OCI-LY3 (cell line): Measurements from ENCODE around the gene APCDD1L.

Experiments
- H2AFZ ChIP-seq: fragments of 200-600, 300-600 bp; shearing (Covaris generic); 2 replicates; pipeline ENCODE4 v1.6.0; 2014; ENCODE audit warnings: antibody characterized with exemption, low read depth, low read length
- H3K27ac ChIP-seq: fragments of 200-600, 300-600 bp; sonication (generic); 2 replicates; pipeline ENCODE4 v1.5.1; 2014; ENCODE audit warnings: mild to moderate bottlenecking, low read length, moderate library complexity, mixed read lengths
- H3K27me3 ChIP-seq: fragments of 200-600, 300-600 bp; sonication (generic); 2 replicates; pipeline ENCODE4 v1.6.1; 2014; ENCODE audit warnings: low read depth, low read length, mixed read lengths
- H3K36me3 ChIP-seq: fragments of 200-600, 300-600 bp; sonication (generic); replicated peaks from 2 replicates; pipeline ENCODE3; 2014; ENCODE audit warnings: low read depth, low read length, mixed read lengths
- H3K4me1 ChIP-seq: fragments of 300-600, 200-600 bp; sonication (generic); 2 replicates; pipeline ENCODE4 v1.6.1; 2014; ENCODE audit warnings: low read length, mixed read lengths
- H3K4me2 ChIP-seq: fragments of 200-600, 300-600 bp; sonication (generic); 2 replicates; pipeline ENCODE4 v1.6.1; 2014; ENCODE audit warnings: low read length, mixed read lengths
- H3K4me3 ChIP-seq: fragments of 300-600, 200-600 bp; sonication (generic); 2 replicates; pipeline ENCODE4 v1.5.1; 2014; ENCODE audit warnings: antibody characterized with exemption, mild to moderate bottlenecking, low read length, moderate library complexity
- H3K79me2 ChIP-seq: fragments of 300-600, 200-600 bp; shearing (Covaris generic); 2 replicates; pipeline ENCODE4 v1.6.1; 2014; ENCODE audit warnings: mild to moderate bottlenecking, low read length, mixed read lengths
- H3K9ac ChIP-seq: fragments of 300-600, 200-600 bp; shearing (Covaris generic); 2 replicates; pipeline ENCODE4 v1.6.0; 2014; ENCODE audit warnings: mild to moderate bottlenecking, low read length, moderate library complexity
- H3K9me3 ChIP-seq: fragments of 200-600, 300-600 bp; shearing (Covaris generic); 2 replicates; pipeline ENCODE4 v1.6.1; 2014; ENCODE audit warnings: low read length, mixed read lengths; ENCODE audit not compliant: insufficient read depth
- H4K20me1 ChIP-seq: fragments of 200-600, 300-600 bp; sonication (generic); 2 replicates; pipeline ENCODE4 v1.6.1; 2016; ENCODE audit warnings: low read length, mixed read lengths; ENCODE audit not compliant: insufficient read depth
- CTCF ChIP-seq: fragments of 200-600, 300-600 bp; sonication (generic); IDR thresholded peaks from 2 replicates; pipeline ENCODE4 v1.5.1; 2014; ENCODE audit warnings: antibody characterized with exemption, low read length, low read depth
- EZH2phosphoT487 ChIP-seq: fragments of 200-600 bp; shearing (Covaris generic); IDR thresholded peaks from 2 replicates; pipeline ENCODE4 v1.6.1; 2018; ENCODE audit warnings: antibody characterized with exemption, mixed run types, low read depth

APCDD1L gene

GRCh38 chr20:58446264-58446959, 68.8 kb downstream of the APCDD1L start:
- H3K9ac ChIP-seq = no peak overlapping the region
- no peak overlapping the region for H2AFZ ChIP-seq
- peaks cover 47% of the 10 kb centered on the region for H4K20me1 ChIP-seq
- H3K27me3 ChIP-seq = no peaks in the 10 kb centered on the region
- H3K9me3 ChIP-seq = no peaks in the 10 kb centered on the region
- peaks cover 36% of the 10 kb centered on the region for H3K4me1 ChIP-seq
- H3K27ac ChIP-seq = no peak overlapping the region
- no peak overlapping the region for H3K4me3 ChIP-seq
- H3K79me2 ChIP-seq = peaks cover 9% of the 10 kb centered on the region
- peaks cover 52% of the 10 kb centered on the region for H3K36me3 ChIP-seq
- H3K4me2 ChIP-seq = no peak overlapping the region
- TF ChIP-seq EZH2phosphoT487 = no peak
- no peak for TF ChIP-seq CTCF

GRCh38 chr20:58444746-58445255, 70.4 kb downstream of the APCDD1L start:
- TF ChIP-seq EZH2phosphoT487 (no peak), CTCF (no peak)
- Histone ChIP-seq H3K4me2 (no peak overlapping the region), H3K79me2 (peaks cover 17% of the 10 kb centered on the region), H2AFZ (no peak overlapping the region), H3K9me3 (no peaks in the 10 kb centered on the region), H3K27me3 (no peaks in the 10 kb centered on the region), H3K36me3 (peaks cover 59% of the 10 kb centered on the region), H3K4me1 (peaks cover 20% of the 10 kb centered on the region), H3K9ac (no peak overlapping the region), H3K27ac (no peak overlapping the region), H4K20me1 (peaks cover 50% of the 10 kb centered on the region), H3K4me3 (no peak overlapping the region)

- H3K27me3 ChIP-seq = no peaks in the 10 kb centered on the region
- H3K36me3 ChIP-seq = peaks cover 61% of the 10 kb centered on the region
- no peak overlapping the region for H3K27ac ChIP-seq
- no peaks in the 10 kb centered on the region for H3K9me3 ChIP-seq
- H3K9ac ChIP-seq = no peak overlapping the region
- H4K20me1 ChIP-seq = peaks cover 51% of the 10 kb centered on the region
- no peak overlapping the region for H3K4me2 ChIP-seq
- peaks cover 42% of the 10 kb centered on the region for H3K79me2 ChIP-seq
- H3K4me3 ChIP-seq = no peak overlapping the region
- no peak overlapping the region for H2AFZ ChIP-seq
- peaks cover 7% of the 10 kb centered on the region for H3K4me1 ChIP-seq
- TF ChIP-seq CTCF (no peak), EZH2phosphoT487 (no peak)
Measured at GRCh38 chr20:58441723-58442122, 73.5 kb downstream of the APCDD1L start.

- Histone ChIP-seq H3K27ac (no peak overlapping the region), H2AFZ (no peak overlapping the region), H3K9me3 (no peaks in the 10 kb centered on the region), H3K27me3 (no peaks in the 10 kb centered on the region), H3K36me3 (peaks cover 53% of the 10 kb centered on the region), H3K79me2 (peaks cover 50% of the 10 kb centered on the region), H4K20me1 (peaks cover 53% of the 10 kb centered on the region), H3K4me3 (no peak overlapping the region), H3K4me1 (peaks cover 7% of the 10 kb centered on the region), H3K9ac (no peak overlapping the region), H3K4me2 (no peak overlapping the region)
- TF ChIP-seq EZH2phosphoT487 = no peak
Measured at GRCh38 chr20:58440021-58440767, 75.0 kb downstream of the APCDD1L start.
